Body of pancreas (tissue), 4 donors: ENCODE data around the gene MCRIP1. TPM values are rescaled to one million over a fixed set of nuclear protein-coding genes. Genes with fewer than 3 reads are reported as not detected.

Experiments used
- ATAC-seq: fragments of 150-250 bp; one replicate; pipeline ENCODE4 v1.9.1; 2016
- DNase-seq, 4 donors: peaks; one replicate each; pipeline ENCODE4 v3.0.0-alpha.2; 2019
- H3K27ac ChIP-seq, 4 donors: fragments of 200-600 bp; sonication (generic); 1 replicate in 3 of 4; 2 replicates in 1 of 4; pipeline versions ENCODE4 v1.5.1 to v1.6.1; 2016 to 2019; ENCODE audit warnings: mild to moderate bottlenecking in 1 of 4, mixed read lengths in 1 of 4, moderate library complexity in 1 of 4
- H3K27me3 ChIP-seq, 2 donors: fragments of 200-600 bp; sonication (generic); one replicate each; pipeline ENCODE4 v1.6.0; 2016; ENCODE audit warnings: mild to moderate bottlenecking in 1 of 2
- H3K36me3 ChIP-seq, 2 donors: fragments of 200-600 bp; sonication (generic); replicated peaks in 1 of 2; 2 replicates each; pipeline ENCODE4 v1.5.1; 2016; ENCODE audit warnings: low read depth in 2 of 2; ENCODE audit not compliant: insufficient read depth in 1 of 2
- H3K4me1 ChIP-seq: fragments of 200-600 bp; sonication (generic); one replicate; pipeline ENCODE4 v1.6.0; 2016
- H3K4me3 ChIP-seq, 2 donors: fragments of 200-600 bp; sonication (generic); 1 replicate in 1 of 2; 2 replicates in 1 of 2; pipeline ENCODE4 v1.5.1; 2016 to 2019
- H3K9me3 ChIP-seq, 3 donors: fragments of 200-600 bp; sonication (generic); 1 replicate in 2 of 3; 2 replicates in 1 of 3; pipeline ENCODE4 v1.5.1; 2016
- CTCF ChIP-seq, 7 experiments: fragments of 450-650 bp in 4 of 7; fragments of 200-600 bp in 3 of 7; sonication (generic) in 3 of 7; IDR thresholded peaks; one replicate each; pipeline ENCODE4 v1.5.1; 2016 to 2019; ENCODE audit warnings: antibody characterized with exemption in 7 of 7
- POLR2A ChIP-seq, 3 donors: fragments of 450-650 bp; IDR thresholded peaks; one replicate each; pipeline ENCODE4 v1.6.1; 2016; ENCODE audit warnings: antibody characterized with exemption in 3 of 3, mild to moderate bottlenecking in 2 of 3
- WGBS, 2 donors: methylation state at CpG; one replicate each; pipeline ENCODE4 v1.1.5; 2017; 5-methylcytosine and 5-hydroxymethylcytosine counted together
- intact Hi-C: fragments of 100-400 bp; cut with DNase I; formaldehyde crosslinking; loops from one replicate; pipeline ENCODE4 v1.15.1; 2023
- total RNA-seq, 2 donors: library from RNA; depleted of rRNA; stranded (reverse); fragments of >200 nt; gene quantifications; one replicate each; pipeline ENCODE4 v1.1.0, GENCODE V29; 2016

The MCRIP1 gene
- total RNA-seq, 2 donors from 2014 or later: 46.1 to 65.6 TPM

DNA sequence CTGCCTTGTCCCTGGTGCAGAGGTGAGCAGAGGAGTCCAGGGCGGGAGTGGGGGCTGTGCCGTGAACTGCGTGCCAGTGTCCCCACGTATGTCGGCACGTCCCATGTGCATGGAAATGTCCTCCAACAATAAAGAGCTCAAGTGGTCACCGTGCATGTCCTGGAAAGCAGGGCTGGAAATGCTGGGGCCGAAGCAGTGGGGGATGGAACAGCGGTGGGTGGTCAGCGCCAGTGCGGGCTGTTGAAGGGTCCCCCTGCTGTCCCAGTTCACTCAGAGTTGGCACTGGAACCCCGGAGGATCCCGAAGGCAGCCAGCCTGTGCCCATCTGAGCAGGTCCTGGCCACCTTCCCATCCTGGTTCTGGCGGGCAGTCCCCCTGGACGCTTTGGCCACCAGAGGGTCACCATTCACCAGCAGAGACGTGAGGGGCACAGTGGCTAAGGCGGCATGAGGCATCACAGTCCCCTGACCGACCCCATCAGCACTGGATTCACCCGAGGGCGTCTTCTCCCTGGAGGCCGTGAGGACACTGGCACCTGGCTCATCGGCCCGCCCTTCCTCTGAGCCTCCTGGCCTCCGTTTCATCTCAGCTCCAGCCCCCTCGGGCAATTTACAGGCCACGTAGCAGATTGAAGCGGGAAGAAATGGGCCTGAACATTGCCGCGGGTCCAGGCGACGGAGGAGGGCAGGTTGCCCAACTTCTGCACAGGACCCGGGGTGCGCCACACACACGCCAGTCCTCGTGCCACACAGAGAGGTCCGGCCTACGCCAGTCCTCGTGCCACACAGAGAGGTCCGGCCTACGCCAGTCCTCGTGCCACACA is 19.0 kb downstream of the MCRIP1 start:
- Histone ChIP-seq H3K4me1 (peaks cover 11% of the 10 kb centered on the region), H3K36me3 (no peaks in the 10 kb centered on the region), H3K27me3 (peaks cover 0 to 6% of the 10 kb centered on the region in 2 donors), H3K9me3 (no peaks in the 10 kb centered on the region), H3K4me3 (no peak overlapping the region), H3K27ac (no peak overlapping the region)
- intact Hi-C loops: no loop called here
- 84 to 100% methylated on average over 2 to 30 of the region's 41 CpGs for WGBS, 2 donors
- TF ChIP-seq CTCF (IDR thresholded peaks at IDR 0.05): no peak
- no peak for TF ChIP-seq POLR2A (IDR thresholded peaks at IDR 0.05)
- no peak for ATAC-seq
- no peak for DNase-seq

- WGBS, 2 donors: 84% methylated on average over 15 of the region's 15 CpGs; no CpG with 5 or more reads in 1 of the 2 donors
- no peaks in the 10 kb centered on the region for H3K36me3 ChIP-seq
- DNase-seq (no peak), ATAC-seq (no peak)
- H3K4me3 ChIP-seq: no peak overlapping the region
- no peak overlapping the region for H3K27ac ChIP-seq
- H3K4me1 ChIP-seq: peaks cover 11% of the 10 kb centered on the region
- H3K9me3 ChIP-seq: no peaks in the 10 kb centered on the region
- intact Hi-C loops: no loop called here
- H3K27me3 ChIP-seq: peaks cover 0 to 6% of the 10 kb centered on the region in 2 donors
- no peak for TF ChIP-seq CTCF (IDR thresholded peaks at IDR 0.05)
These were observed 19.8 kb downstream of the MCRIP1 start for GRCh38 chr17:81813371-81813684.

GRCh38 chr17:81812571-81813370 is 20.3 kb downstream of the MCRIP1 start:
- no peak overlapping the region for H3K4me3 ChIP-seq
- H3K9me3 ChIP-seq: no peaks in the 10 kb centered on the region
- H3K27ac ChIP-seq: no peak overlapping the region
- no peak for DNase-seq
- 73 to 88% methylated on average over 22 to 44 of the region's 45 CpGs for WGBS, 2 donors
- H3K36me3 ChIP-seq: no peaks in the 10 kb centered on the region
- peaks cover 11% of the 10 kb centered on the region for H3K4me1 ChIP-seq
- intact Hi-C loops: no loop called here
- ATAC-seq: no peak
- H3K27me3 ChIP-seq: peaks cover 0 to 6% of the 10 kb centered on the region in 2 donors
- TF ChIP-seq POLR2A (IDR thresholded peaks at IDR 0.05): no peak
- no peak for TF ChIP-seq CTCF (IDR thresholded peaks at IDR 0.05)

GRCh38 chr17:81811705-81812570 is 21.2 kb downstream of the MCRIP1 start:
- Histone ChIP-seq H3K9me3 (no peaks in the 10 kb centered on the region), H3K27ac (no peak overlapping the region), H3K36me3 (no peaks in the 10 kb centered on the region), H3K4me1 (peaks cover 11% of the 10 kb centered on the region), H3K4me3 (no peak overlapping the region), H3K27me3 (peaks cover 0 to 6% of the 10 kb centered on the region in 2 donors)
- 73 to 81% methylated on average over 4 to 22 of the region's 24 CpGs for WGBS, 2 donors
- DNase-seq (no peak), ATAC-seq (no peak)
- TF ChIP-seq CTCF (IDR thresholded peaks at IDR 0.05): no peak
- TF ChIP-seq POLR2A (IDR thresholded peaks at IDR 0.05): no peak
- intact Hi-C loops: no loop called here
